ENCODE data around the gene TMEM170A.
A peak's percentile ranks its signal among the peaks of the same experiment; 100 is the strongest.
"Not testable (repeated sequence)": the region's sequence is repeated elsewhere in the genome, so short reads cannot be mapped to it uniquely, and the experiment has no call there.

The TMEM170A gene

DNA sequence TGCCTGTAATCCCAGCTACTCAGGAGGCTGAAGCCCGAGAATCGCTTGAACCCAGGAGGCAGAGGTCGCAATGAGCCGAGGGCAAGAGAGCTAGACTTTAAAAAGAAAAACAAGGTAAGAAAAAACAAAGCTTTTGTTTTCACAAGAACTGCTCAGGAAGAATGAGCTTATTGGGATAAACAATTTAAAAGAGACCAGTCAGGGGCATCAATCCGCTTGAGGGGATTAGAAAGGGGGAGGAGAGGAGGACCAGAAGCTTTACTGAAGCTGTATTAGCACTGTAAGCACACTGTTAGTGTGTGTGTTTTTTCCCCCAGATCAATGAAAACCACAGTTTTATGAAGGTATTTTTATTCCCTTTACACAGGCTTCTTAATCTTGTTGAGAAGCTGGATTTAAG, 8.8 kb downstream of the TMEM170A start:
- no peak for DNase-seq (ENCODE audit: low read depth, low spot score)

DNA sequence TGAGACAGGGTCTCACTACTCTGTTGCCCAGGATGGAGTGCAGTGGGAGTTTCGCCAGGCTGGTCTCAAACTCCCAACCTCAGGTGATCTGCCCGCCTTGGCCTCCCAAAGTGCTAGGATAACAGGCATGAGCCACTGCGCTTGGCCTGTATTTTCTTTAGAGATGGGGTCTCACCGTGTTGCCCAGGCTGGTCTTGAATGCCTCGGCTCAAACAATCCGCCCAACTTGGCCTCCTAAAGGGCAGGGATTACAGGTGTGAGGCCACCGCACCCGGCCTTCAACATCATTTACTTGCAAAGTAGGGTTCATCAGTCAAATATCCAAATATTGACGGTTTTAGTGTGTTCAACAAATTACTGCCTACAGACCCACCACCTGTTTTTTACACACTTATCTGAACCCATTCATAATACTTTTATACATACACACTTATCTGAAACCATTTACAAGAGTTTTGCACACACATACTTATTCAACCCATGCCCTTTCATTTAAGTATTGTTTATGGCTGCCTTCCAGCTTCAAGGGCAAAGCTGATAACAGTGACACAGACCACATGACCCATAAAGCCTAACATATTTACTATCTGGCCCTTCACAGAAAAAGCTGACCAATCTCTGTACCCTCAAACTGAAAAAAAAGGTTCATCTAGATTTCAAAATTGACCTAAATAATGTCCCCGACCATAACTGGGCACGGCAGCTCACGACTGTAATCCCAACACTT, 11.9 kb downstream of the TMEM170A start:
- no peak for DNase-seq (ENCODE audit: low read depth, low spot score)

DNA sequence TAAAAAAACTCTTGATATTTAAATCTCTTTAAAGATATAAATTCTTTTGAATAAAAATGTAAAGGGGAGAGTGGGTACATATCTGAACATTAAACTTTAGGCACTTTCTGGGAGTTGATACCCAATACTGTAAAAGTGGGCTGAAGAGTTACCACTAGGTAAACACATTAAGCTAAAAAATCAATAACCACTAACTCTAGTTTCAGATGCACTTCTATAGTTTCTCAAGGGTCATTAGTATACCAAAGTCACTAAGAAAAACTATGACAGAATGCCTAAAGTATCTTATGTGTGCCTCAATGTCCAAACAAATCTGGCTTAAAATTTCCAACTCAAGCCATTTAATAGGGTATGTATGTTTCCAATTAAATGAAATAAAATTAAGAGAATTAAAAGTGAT, 18.1 kb downstream of the TMEM170A start:
- no peak for DNase-seq (ENCODE audit: low read depth, low spot score)

DNA sequence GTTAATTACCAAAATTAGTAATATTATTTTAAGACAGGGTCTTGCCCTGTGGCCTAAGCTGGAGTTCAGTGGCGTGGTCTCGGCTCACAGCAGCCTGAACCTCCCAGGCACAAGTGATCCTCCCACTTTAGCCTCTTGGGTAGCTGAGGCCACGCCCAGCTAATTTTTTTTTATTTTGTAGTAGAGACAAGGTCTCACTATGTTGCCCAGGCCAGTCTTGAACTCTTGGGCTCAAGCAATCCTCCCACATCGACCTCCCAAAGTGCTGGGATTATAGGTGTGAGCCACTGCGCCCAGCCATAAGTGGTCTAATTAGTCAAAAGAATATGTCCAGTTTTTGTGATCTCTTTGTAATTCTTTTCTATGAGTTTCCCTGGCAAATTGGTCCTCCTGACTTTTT, 19.2 kb downstream of the TMEM170A start:
- no peak for DNase-seq (ENCODE audit: low read depth, low spot score)

DNA sequence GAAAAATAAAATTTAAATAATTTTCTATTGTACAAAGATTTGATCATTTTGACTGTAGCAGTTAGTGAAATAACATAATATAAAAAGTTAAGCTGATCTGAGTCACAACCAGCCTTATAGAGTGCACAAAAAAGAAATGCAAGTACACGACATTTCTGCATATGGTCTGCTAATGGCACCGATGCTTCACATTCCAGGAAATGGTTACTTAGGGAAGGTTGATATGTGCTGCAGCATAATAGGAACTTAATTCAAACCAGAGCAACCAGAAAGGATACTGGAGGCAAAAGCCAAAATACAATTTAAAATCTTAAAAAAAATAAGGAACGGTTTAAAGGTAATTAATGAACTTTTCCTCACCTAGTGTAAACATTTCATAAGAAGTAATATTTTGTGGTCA, 21.2 kb downstream of the TMEM170A start:
- DNase-seq (ENCODE audit: low read depth, low spot score), result no peak

DNA sequence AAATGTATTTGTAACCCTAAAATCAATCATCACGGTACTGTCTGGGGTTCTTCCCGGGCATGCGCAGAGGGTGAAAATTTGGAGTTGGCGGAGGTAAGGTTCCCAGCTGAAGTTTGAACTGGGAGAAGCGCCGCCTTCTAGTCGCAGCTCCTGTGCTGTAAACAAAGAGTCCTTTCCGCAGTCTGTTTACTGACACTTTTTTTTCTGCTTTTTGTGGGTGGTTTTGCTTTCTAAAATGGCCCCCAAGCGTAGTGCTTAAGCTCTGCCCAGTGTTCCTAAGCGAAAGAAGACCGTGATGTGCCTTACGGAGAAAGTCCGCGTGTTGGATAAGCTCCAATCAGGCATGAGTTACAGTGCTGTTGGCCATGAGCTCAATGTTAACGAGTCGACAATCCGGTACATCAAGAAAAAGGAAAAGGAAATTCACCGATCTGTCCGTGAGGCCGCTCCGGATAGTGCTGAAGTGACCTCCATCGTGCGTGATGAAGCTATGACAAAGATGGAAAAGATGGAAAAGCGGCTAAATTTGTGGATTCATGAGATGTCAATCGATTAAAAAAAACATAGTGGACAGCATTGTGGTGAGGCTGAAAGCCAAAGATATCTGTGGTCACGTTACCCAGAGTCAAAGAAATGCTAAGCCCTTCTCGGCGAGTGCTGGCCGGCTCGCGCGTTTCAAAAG, 30.6 kb downstream of the TMEM170A start:
- DNase-seq (ENCODE audit: low read depth, low spot score), result peak; percentile 87

DNA sequence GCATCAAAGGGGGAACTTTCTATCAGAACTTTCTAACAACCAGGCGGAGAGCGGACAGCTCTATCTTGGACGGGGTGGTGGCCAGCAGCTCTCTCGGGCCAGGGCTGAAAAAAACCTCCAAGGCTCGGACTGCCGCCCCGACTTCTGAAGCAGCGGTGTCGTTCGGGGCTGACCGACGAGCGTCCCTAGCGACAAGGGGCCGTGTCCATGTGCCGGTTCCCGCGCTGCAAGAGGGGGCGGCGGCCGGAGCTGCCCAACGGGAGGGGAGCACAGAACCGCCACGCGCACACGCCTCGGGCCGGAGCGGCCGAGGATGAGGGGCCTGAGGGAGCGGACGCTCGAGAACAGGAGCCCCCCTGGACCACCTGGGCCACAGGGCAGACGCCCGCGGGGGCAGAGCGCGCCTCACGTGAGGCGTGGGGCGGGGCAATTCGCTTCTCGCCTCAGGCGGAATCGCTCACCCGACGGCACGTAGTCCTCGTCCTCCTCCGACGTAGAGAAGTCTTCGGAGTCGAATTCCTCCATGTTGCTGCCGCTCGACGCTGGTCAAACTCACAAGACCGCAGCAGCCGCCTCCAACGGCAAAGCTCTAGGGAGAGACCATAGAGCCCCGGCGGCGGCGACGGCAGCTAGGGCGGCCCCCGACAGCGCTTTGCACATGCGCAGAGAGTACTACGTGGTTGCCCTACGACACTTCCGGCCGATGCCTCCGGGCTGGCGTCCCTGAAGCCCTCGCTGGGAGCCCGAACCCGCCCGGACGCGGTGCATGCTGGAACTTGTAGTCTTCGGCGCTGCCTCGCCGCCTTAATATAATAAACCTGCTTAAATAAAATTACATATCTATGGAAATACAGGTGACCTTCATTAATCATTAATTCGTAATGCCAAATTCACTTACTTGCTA, 31.4 kb downstream of the TMEM170A start, which contains the start of gene CFDP1:
Gene CFDP1 (minus strand): TSS at position 676 of the 904 bp plus-strand sequence. CDS start 151 bp downstream, at position 525.
- DNase-seq (ENCODE audit: low read depth, low spot score), result peak; percentile 70

DNA sequence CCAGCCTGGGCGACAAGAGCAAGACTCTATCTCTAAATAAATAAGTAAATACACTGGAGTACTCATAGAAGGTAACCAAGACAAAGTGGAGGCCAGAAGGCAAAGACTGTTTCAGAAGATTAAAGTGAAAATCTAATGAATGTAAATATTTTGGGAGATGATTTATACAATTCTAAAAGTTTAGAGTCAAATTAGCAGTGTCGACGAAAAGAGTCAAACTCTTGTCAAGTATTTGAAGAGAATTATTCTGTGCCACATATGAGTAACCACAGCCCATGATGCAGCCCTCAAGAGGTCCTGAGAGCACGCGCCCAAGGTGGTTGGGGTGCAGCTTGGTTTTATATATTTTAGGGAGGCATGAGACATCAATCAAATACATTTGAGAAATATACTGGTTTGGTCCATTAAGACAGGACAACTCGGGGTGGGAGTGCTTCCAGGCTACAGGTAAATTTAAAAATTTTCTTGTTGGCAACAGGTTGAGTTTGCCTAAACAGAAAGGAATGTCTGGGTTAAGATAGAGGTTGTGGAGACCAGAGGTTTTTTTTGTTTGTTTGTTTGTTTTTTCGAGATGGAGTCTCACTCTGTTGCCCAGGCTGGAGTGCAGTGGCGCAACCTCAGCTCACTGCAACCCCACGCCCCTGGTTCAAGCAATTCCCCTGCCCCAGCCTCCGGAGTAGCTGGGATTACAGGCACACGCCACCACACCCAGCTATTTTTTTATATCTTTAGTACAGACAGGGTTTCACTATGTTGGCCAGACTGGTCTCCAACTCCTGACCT, 34.7 kb downstream of the TMEM170A start:
- no peak for DNase-seq (ENCODE audit: low read depth, low spot score)

DNA sequence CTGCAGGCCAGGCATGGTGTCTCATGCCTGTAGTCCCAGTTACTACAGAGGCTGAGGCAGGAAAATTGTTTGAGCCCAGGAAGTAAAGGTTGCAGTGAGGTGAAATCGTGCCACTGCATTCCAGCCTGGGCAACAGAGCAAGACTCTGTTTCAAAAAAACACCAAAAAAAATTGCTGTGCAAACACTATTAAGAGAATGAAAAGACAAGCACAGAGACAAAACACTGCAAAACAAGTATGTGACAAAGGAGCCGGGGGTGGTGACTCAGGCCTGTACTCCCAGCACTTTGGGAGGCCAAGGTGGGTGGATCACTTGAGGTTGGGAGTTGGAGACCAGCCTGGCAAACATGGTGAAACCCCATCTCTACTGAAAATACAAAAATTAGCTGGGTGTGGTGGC, 38.0 kb downstream of the TMEM170A start:
- DNase-seq (ENCODE audit: low read depth, low spot score), result not testable (repeated sequence)

DNA sequence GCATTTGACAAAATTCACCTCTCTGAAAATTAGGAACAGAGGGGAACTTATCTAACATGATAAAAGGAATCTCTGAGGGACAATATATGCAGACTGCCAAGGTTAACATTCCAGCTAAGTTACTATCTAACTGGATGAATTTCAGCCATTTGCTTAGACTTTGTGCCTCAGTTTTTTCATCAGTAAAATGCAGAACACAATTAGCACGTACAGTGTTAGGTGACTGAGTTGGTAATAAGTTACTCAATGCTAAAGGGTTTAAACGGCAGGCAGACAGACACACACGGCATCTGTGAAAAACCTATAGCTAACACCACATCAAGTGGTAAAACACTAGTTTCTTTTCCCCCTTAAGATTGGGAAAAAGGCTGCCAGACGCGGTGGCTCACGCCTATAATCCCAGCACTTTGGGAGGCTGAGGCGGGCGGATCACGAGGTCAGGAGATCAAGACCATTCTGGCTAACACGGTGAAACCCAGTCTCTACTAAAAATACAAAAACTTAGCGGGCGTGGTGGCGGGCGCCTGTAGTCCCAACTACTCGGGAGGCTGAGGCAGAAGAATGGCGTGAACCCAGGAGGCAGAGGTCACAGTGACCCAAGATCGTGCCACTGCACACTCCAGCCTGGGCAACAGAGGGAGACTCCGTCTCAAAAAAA, 40.3 kb downstream of the TMEM170A start:
- DNase-seq (ENCODE audit: low read depth, low spot score), result not testable (repeated sequence)

DNA sequence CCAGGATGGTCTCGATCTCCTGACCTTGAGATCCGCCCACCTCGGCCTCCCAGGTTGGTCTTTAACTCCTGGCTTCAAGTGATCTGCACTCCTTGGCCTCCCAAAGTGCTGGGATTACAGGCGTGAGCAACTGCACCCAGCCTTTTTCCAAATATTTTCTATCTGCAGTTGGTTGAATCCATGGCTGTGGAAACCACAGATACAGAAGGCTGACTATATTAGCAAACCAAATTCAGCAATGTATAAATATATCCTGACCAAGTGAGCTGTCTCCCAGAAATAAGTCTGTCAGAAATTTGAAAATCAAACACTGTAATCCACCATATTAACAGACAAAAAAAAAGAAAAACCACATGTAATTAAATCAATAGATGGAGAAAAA, 40.8 kb downstream of the TMEM170A start:
- DNase-seq (ENCODE audit: low read depth, low spot score), result no peak

DNA sequence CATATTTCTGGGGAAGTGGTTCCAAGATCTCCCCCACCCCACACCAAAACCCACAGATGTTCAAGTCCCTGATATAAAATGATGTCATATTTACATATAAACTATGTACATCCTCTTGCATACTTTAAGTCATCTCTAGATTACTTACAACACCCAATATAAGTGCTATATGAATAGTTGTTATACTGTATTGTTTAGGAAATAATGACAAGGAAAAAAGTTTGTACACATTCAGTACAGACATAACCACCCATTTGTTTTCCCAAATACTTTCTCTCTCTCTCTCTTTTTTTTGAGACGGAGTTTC, 42.7 kb downstream of the TMEM170A start:
- DNase-seq (ENCODE audit: low read depth, low spot score), result no peak

DNA sequence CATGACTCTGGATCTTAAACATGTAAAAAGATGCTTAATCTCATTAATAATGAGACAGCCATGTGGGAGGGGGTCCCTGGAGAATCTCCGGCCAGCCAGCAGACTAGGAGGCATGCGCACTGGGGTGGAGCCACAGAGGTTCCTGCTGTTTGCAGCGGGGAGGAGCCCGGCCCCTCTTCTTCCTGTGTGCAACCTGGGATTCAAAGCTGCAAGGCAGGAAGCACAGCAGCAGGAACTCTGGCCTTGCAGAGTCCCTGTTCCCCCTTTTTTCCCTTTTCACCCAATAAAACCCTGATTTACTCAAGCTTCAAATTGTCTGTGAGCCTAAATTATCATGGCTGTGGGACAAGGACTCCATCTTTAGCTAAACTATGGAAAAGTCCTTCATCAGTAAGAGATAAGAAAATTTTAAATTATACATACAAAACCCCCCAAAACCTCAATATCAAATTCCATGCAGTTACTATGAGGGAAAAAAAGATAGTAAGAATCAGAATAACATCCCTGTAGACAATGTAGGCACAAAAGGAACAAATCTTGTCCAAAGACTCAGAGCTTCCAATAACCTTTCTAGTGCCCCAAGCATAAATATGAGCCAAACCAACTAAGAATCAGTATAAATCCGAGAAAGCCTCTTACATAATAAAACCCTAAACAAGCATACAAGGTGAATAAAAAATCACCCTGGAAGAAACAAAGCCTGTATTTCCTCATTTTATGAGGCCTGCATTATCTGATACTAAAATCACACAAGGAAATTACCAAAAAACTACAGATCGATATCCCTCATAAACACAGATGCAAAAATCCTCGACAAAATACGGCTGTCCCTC, 43.3 kb downstream of the TMEM170A start:
- no peak for DNase-seq (ENCODE audit: low read depth, low spot score)

DNA sequence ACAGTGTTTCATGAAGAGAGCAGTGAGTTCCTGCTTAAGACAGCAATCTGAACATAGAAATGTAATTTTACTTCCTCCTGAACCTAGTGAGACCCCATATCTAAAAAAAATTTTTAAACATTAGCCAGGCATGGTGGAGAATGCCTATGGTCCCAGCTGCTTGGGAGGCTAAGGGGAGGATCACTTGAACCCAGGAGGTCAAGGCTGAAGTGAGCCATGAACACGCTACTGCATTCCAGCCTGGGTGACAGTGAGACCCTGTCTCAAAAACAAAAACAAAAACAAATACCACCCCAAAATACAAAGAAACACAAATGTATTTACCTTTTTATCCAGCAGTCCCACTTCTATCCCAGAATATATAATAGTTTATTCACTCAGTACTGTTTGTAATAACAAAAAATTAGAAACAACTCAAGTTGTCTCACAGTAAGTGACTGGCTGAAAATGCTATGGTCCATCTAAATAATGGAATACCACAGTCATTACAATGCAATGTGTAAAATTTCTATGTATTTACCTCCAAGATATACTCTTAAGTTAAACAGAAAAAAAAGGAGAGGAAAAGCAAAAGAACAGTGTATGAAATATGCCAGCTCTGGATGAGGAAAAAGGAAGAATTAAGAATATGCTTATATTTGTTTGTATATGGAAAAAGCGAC, 47.5 kb downstream of the TMEM170A start:
- DNase-seq (ENCODE audit: low read depth, low spot score), result no peak

DNA sequence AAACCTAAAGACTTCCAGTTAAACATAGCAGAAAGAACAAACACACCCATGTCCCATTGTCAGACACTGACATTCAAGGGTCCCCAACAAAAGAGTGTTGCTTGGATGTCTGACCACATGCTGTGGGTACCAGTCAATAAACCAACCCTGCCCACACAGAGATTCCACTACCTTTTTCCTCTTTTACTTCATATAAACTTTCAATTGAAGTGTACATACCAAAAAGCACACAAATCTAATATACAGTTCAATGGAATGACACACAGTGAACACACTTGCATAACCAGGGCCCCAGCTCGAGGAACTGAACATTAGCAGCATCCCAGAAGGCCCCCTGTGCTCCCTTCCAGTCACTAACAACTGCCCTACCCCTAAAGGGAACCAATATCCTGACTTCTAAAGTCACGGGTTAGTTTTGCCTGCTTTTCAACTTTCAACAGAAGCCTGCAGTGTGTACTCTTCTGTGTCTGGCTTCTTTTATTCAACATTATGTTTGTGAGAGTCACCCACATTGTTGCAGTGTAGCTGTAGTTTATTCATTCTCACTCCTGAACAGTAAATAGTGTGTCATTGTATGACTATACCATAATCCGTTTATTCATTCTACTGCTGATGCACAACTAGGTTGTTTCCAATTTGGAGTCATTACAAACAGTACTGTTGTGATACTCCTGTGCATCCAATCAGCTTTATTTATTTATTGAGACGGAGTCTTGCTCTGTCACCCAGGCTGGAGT, 49.2 kb downstream of the TMEM170A start:
- DNase-seq (ENCODE audit: low read depth, low spot score), result no peak

DNA sequence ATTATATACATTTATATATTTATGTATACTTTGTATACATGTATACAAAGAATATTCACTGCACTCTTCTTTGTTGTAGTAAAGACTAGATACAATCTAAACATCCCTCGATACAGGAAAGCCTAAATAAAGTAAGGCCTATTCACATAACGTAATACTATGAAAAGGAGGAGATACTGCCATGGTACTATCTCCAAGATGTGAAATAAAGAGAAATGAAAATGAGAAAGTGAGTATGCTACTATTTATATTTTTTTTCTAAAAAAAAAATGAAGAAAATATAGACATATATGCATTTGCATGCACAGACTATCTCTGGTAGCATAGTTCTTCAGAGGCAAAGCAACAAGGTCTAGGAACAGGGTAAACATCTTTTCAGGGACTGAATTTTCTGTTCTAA, 50.5 kb downstream of the TMEM170A start:
- no peak for DNase-seq (ENCODE audit: low read depth, low spot score)

DNA sequence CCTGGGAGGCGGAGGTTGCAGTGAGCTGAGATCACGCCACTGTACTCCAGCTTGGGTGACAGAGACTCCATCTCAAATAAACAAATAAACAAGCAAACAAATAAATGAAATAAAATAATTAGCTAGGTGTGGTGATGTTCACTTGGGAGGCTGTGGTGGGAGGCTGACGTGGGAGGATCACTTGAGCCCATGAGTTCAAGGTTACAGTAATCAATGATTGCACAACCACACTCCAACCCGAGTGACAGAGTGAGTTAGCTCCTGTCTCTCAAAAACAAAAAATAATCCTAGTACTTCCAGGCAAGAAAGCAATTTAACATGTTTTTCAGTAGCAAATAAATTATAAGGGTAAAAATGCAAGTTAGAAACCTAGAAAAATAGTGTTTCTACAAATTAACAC, 57.5 kb downstream of the TMEM170A start:
- DNase-seq (ENCODE audit: low read depth, low spot score), result no peak

DNA sequence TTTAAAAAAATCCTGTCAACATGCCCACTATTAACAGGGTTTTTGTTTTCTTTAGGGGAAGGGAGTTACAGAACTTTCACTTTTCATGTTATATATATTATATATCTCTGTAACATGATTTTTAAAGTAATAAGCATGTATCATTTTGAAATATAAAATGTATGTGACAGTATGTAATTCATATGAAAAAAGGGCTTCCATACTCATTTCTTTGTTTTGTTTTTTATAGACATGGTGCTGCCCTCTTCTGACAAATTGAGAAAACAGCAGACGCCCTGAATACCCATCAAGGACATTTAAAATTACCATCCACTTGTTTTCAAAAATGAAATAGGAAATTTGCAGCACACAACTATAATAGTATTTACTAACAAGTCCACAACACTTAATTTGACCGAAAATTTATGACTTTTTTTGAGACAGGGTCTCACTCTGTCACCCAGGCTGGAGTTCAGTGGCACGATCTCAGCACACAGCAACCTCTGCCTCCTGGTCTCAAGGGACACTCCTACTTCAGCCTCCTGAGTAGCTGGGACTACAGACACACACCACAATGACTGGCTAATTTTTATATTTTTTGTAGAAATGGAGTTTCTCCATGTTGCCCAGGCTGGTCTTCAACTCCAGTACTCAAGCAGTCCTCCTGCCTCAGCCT, 61.5 kb downstream of the TMEM170A start:
- DNase-seq (ENCODE audit: low read depth, low spot score), result no peak

Data from brain pericyte (primary cell).